Thymus (tissue), 11 donors: ENCODE results near the gene LDLRAD1. TPM values are rescaled to one million over a fixed set of nuclear protein-coding genes. Genes with fewer than 3 reads are reported as not detected.
A peak's percentile ranks its signal among the peaks of the same experiment; 100 is the strongest.
"Not testable (repeated sequence)": the region's sequence is repeated elsewhere in the genome, so short reads cannot be mapped to it uniquely, and the experiment has no call there.

Experiments
- DNase-seq, 9 donors: peaks; one replicate each; pipeline ENCODE4 v3.0.0-alpha.2; 2013; ENCODE audit warnings: low spot score in 9 of 9, low read depth in 6 of 9, missing footprints in 1 of 9
- H3K27ac ChIP-seq, 2 donors: one replicate each; pipeline ENCODE4 v1.5.1; 2013; ENCODE audit warnings: control low read depth in 1 of 2, low read depth in 1 of 2, low read length in 1 of 2, mild to moderate bottlenecking in 1 of 2, moderate library complexity in 1 of 2
- H3K27me3 ChIP-seq, 2 donors: one replicate each; pipeline ENCODE4 v1.5.1; 2013; ENCODE audit warnings: low read length in 1 of 2; ENCODE audit not compliant: control insufficient read depth in 2 of 2, insufficient read depth in 1 of 2
- H3K36me3 ChIP-seq, 2 donors: one replicate each; pipeline ENCODE4 v1.5.1; 2013; ENCODE audit warnings: low read length in 1 of 2, mild to moderate bottlenecking in 1 of 2, moderate library complexity in 1 of 2; ENCODE audit not compliant: control insufficient read depth in 2 of 2, insufficient read depth in 2 of 2
- H3K4me1 ChIP-seq, 2 donors: one replicate each; pipeline ENCODE4 v1.5.1; 2013; ENCODE audit warnings: low read length in 2 of 2; ENCODE audit not compliant: control insufficient read depth in 2 of 2, insufficient read depth in 2 of 2
- H3K4me3 ChIP-seq, 2 donors: one replicate each; pipeline ENCODE4 v1.5.1; 2013; ENCODE audit warnings: low read length in 2 of 2, control low read depth in 1 of 2, mild to moderate bottlenecking in 1 of 2
- H3K9me3 ChIP-seq, 2 donors: one replicate each; pipeline ENCODE4 v1.5.1; 2013; ENCODE audit warnings: low read length in 1 of 2, mild to moderate bottlenecking in 1 of 2; ENCODE audit not compliant: control insufficient read depth in 2 of 2, insufficient read depth in 1 of 2
- WGBS: extraction: QIAGEN DNeasy Blood & Tissue Kit; methylation state at CpG from one replicate; pipeline ENCODE4 v1.1.7; 2013; 5-methylcytosine and 5-hydroxymethylcytosine counted together
- polyA plus RNA-seq: library from polyadenylated mRNA; stranded (reverse); fragments of 200-250 nt; gene quantifications from one replicate; pipeline ENCODE4 v1.2.3, GENCODE V29; 2013
- total RNA-seq: library from RNA; stranded (reverse); fragments of 120-200 nt; gene quantifications from one replicate; pipeline ENCODE4 v1.2.4, GENCODE V29; 2013
- donor health status: healthy.

Gene LDLRAD1
- total and polyA plus RNA-seq, 2 donors = 0.18 TPM; not detected in 1

DNA sequence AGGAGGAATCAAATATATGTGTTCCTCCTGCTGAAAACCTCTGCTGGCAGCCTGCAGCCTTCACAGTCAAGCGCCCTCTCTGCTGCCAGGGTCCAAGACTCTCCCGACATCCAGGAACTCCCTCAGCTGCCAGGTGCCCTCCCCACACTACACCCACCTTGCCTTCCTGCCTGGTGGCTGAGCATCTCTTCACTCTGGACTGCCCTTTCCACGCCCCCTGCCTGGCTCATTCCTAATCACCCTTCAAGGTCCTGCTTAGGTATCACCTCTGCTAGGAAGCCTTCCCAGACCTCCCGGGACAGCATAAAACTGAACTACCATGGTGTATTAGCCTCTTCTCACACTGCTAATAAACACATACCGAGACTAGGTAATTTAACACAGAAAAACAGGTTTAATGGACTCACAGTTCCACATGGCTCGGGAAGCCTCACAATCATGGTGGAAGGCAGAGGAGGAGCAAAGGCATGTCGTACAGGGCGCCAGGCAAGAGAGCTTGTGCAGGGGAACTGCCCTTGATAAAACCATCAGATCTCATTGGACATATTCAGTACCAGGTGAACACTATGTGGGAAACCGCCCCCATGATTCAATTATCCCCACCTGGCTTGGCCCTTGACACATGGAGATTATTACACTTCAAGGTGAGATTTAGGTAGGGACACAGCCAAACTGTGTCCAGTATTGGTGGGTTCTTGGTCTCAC, 15.3 kb downstream of the LDLRAD1 start:
- Histone ChIP-seq H3K36me3 (no peaks in the 10 kb centered on the region), H3K27ac (no peak overlapping the region), H3K4me1 (no peaks in the 10 kb centered on the region), H3K4me3 (no peak overlapping the region), H3K9me3 (peaks cover 0 to 5% of the 10 kb centered on the region in 2 donors), H3K27me3 (no peaks in the 10 kb centered on the region)
- WGBS = 63% methylated on average over 9 of the region's 9 CpGs
- DNase-seq = no peak

DNA sequence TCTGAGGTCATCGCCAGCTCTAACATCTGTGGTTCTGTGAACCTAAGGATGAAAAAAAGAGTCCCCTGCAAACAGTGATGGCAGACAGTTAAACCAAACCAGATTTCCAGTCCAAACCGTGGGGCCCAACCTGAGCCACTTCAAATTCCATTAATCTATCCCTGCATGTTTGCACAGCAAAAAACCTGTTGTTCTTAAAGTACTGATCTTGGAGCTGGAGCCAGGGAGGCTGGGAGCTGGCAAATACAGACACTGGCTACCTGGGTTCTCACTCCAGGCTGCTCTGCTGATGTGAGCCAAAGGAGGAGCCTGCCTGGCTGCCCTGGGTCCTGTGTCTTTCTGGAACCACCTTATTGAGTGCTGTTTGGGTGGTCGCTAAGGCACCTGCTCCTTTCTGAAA, 16.4 kb downstream of the LDLRAD1 start:
- Histone ChIP-seq H3K9me3 (peaks cover 0 to 5% of the 10 kb centered on the region in 2 donors), H3K4me1 (no peaks in the 10 kb centered on the region), H3K27me3 (no peaks in the 10 kb centered on the region), H3K4me3 (no peak overlapping the region), H3K36me3 (no peaks in the 10 kb centered on the region), H3K27ac (no peak overlapping the region)
- 80% methylated on average over 3 of the region's 3 CpGs for WGBS
- no peak for DNase-seq

DNA sequence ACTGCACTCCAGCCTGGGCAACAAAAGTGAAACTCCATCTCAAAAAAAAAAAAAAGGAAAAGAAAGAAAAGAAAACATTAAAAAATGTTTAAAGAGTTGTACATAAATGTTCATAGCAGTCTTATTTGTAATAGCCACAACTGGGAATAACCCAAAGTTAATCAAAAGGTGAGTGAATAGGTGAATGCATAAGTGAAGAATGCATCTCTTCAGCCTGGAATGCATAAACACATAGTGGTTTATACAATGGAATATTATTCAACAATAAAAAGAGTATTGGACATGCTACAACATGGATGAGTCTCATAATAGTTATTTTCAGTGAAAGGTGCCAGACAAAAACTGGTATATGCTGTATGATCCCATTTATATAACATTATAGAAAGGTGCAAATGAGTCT, 18.1 kb downstream of the LDLRAD1 start:
- Histone ChIP-seq H3K4me1 (no peaks in the 10 kb centered on the region), H3K9me3 (peaks cover 0 to 5% of the 10 kb centered on the region in 2 donors), H3K4me3 (no peak overlapping the region), H3K36me3 (no peaks in the 10 kb centered on the region), H3K27ac (no peak overlapping the region), H3K27me3 (no peaks in the 10 kb centered on the region)
- no peak for DNase-seq

DNA sequence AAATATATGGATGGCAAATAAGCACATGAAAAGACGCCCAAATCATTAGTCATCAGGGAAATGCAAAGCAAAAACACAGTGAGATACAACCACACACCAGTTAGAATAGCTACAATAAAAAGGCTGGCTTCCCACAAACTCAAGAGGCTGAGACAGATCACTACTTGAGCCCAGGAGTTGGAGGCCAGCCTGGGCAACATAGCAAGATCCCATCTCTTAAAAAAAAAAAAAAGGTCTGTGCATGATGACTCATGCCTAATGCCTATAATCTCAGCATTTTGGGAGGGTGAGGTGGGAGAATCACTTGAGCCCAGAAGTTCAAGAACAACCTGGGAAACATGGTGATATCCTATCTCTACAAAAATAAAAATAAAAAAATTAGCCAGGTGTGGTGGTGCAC, 19.8 kb downstream of the LDLRAD1 start:
- DNase-seq = no peak
- no peaks in the 10 kb centered on the region for H3K36me3 ChIP-seq
- no peaks in the 10 kb centered on the region for H3K27me3 ChIP-seq
- no peak overlapping the region for H3K4me3 ChIP-seq
- no peaks in the 10 kb centered on the region for H3K4me1 ChIP-seq
- no peaks in the 10 kb centered on the region for H3K9me3 ChIP-seq
- 100% methylated on average over 1 of the region's 1 CpG for WGBS
- H3K27ac ChIP-seq = no peak overlapping the region

DNA sequence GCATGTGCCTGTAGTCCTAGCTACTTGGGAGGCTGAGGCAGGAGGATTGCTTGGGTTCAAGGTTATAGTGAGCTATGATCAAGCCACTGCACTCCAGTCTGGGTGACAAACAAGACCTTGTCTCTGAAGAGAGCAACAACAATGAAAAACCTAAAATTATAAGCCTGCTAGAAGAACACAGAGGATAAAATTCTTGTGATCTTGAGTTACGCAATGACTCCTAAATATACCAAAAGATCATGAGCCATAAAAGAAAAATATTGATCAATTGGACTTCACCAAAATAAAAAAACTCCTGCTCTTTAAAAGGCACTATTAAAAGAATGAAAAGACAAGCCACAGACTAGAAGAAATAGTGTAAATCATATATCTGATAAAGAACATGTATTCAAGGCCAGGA, 22.3 kb downstream of the LDLRAD1 start:
- no peak overlapping the region for H3K4me3 ChIP-seq
- no peaks in the 10 kb centered on the region for H3K27me3 ChIP-seq
- no peaks in the 10 kb centered on the region for H3K4me1 ChIP-seq
- WGBS = 97% methylated on average over 1 of the region's 1 CpG
- no peaks in the 10 kb centered on the region for H3K36me3 ChIP-seq
- H3K9me3 ChIP-seq = peaks cover 0 to 18% of the 10 kb centered on the region in 2 donors
- no peak overlapping the region for H3K27ac ChIP-seq
- no peak for DNase-seq

DNA sequence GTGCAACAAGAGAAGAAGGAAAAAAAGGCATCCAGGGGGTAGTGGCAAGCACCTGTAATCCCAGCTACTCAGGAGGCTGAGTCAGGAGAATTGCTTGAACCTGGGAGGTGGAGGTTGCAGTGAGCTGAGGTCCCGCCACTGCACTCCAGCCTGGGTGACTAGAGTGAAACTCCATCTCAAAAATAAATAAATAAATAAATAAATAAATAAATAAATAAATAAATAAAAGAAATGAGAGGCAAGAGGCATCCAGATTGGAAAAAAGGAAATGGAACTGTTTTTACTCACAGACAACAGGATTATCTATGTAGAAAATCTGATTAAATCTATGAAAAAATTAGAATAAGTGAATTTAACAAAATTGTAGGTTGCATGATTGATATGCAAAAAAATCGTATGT, 23.5 kb downstream of the LDLRAD1 start:
- DNase-seq, H3K27ac ChIP-seq, H3K27me3 ChIP-seq, H3K4me3 ChIP-seq, H3K36me3 ChIP-seq, H3K4me1 ChIP-seq: not testable (repeated sequence)
- 97% methylated on average over 2 of the region's 2 CpGs for WGBS
- peaks cover 0 to 18% of the 10 kb centered on the region in 2 donors for H3K9me3 ChIP-seq

DNA sequence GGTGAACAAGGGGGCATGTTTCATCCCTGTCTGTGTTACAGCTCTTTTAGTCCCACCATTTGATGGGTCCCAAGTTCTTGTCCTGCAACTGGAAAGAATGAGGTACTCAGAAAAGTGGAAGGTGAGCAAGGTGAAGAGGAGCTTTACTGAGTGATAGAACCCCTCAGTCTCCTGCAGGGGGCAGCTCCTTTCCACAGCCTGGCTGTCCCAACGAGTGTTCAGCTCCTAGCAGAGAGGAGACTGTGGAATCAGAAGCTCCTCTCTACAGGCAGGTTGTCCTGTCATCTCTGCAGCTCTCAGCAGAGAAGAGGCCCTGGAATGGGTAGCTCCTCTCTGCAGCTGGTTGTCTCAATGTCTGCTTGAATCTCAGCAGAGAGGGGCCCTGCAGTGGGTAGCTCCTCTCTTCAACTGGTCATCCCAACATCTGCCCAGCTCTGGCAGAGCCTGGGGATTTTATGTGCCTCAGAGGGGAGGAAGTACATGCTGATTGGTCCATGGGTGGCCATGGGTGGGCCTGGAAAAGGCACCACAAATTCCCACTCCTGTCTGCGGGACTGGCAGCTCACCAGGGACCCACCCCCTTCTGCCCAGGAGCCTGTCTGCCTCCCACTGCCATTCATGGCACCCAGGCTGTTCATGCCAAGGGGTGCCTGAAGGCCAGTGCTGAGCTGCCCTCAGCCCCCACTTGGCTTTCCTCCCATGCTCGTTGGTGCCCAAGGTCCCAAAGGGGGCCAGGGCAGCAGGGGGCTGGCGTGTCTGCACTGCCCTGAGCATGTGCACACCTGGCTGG, 25.7 kb downstream of the LDLRAD1 start:
- no peak overlapping the region for H3K27ac ChIP-seq
- H3K36me3 ChIP-seq = no peaks in the 10 kb centered on the region
- H3K9me3 ChIP-seq = peaks cover 0 to 18% of the 10 kb centered on the region in 2 donors
- DNase-seq = no peak
- no peaks in the 10 kb centered on the region for H3K4me1 ChIP-seq
- 96% methylated on average over 4 of the region's 4 CpGs for WGBS
- no peak overlapping the region for H3K4me3 ChIP-seq
- H3K27me3 ChIP-seq = no peaks in the 10 kb centered on the region

DNA sequence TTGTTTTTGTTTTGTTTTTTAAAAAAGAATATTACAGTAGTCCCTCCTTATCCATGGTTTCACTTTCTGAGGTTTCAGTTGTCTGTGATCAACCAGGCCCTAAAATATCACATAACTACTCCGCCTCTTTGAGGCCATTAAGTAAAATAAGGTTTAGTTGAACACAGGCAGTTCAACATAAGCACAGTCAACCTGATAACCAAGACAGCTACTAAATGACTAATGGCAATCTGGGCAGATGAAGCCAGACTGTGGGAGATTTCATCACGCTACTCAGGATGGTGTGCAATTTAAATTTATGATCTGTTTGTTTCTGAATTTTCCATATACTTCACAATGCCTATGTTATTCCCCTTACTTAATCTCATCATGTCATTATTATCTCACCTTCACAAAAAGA, 30.1 kb downstream of the LDLRAD1 start:
- no peak for DNase-seq
- no peaks in the 10 kb centered on the region for H3K36me3 ChIP-seq
- no peaks in the 10 kb centered on the region for H3K4me1 ChIP-seq
- H3K27me3 ChIP-seq = no peaks in the 10 kb centered on the region
- peaks cover 0 to 16% of the 10 kb centered on the region in 2 donors for H3K9me3 ChIP-seq
- no peak overlapping the region for H3K27ac ChIP-seq
- WGBS = 95% methylated on average over 2 of the region's 2 CpGs
- no peak overlapping the region for H3K4me3 ChIP-seq

DNA sequence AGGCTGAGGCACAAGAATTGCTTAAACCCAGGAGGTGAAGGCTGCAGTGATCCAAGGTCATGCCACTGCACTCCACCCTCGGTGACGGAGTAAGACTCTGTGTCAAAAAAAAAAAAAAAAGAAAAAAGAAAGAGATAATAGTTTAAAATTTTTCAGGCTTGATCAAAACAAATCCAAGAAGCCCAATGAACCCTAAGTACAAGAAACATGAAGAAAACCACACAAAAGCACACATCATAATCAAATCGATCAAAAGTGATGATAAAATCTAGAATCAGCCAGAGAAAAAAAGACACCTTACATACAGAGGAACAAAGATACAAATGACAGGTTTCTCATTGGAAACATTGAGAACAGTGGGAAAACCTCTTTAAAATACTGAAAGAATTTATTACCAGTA, 31.5 kb downstream of the LDLRAD1 start:
- Histone ChIP-seq H3K27ac (no peak overlapping the region), H3K9me3 (peaks cover 0 to 1% of the 10 kb centered on the region in 2 donors), H3K27me3 (peaks cover 0 to 2% of the 10 kb centered on the region in 2 donors), H3K36me3 (no peaks in the 10 kb centered on the region), H3K4me1 (peaks cover 0 to 4% of the 10 kb centered on the region in 2 donors), H3K4me3 (no peak overlapping the region)
- DNase-seq = peak in 1 of 9 donors; percentile 21
- 27% methylated on average over 3 of the region's 3 CpGs for WGBS
